ENCODE measurements around the gene IMMP1L.

Gene IMMP1L

DNA sequence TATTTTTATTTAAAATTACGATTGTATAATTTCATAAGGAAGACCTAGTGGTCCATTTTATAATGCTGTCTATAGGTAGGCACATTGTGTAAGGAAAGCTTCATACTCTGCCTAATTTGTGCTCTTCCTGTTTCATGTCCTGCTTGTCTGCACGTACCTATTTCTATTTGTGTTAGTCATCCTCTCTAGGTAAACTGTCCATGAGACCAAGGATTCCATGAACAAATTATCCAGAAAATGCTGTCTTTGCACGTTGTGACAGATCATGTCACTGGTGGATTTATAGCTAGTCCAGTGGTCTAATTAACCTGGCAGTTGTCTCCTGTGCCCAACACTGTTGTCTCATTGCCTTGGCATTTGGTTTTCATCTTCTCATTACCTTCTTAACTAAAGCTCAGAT lies 95.1 kb downstream of the IMMP1L start:
- no peaks in the 10 kb centered on the region for H3K36me3 ChIP-seq (replicated peaks; ENCODE audit: low read depth, low read length)
- no peak overlapping the region for H3K4me3 ChIP-seq (ENCODE audit: low read length)
- H3K9me3 ChIP-seq (ENCODE audit: insufficient read depth, low read length): no peaks in the 10 kb centered on the region
- no peak overlapping the region for H2AFZ ChIP-seq (ENCODE audit: low read depth, low read length)
- no peak overlapping the region for H3K9ac ChIP-seq (ENCODE audit: low read length)
- TF ChIP-seq EZH2phosphoT487 (IDR thresholded peaks at IDR 0.05; ENCODE audit: low read depth): no peak
- TF ChIP-seq, protein P1, sequence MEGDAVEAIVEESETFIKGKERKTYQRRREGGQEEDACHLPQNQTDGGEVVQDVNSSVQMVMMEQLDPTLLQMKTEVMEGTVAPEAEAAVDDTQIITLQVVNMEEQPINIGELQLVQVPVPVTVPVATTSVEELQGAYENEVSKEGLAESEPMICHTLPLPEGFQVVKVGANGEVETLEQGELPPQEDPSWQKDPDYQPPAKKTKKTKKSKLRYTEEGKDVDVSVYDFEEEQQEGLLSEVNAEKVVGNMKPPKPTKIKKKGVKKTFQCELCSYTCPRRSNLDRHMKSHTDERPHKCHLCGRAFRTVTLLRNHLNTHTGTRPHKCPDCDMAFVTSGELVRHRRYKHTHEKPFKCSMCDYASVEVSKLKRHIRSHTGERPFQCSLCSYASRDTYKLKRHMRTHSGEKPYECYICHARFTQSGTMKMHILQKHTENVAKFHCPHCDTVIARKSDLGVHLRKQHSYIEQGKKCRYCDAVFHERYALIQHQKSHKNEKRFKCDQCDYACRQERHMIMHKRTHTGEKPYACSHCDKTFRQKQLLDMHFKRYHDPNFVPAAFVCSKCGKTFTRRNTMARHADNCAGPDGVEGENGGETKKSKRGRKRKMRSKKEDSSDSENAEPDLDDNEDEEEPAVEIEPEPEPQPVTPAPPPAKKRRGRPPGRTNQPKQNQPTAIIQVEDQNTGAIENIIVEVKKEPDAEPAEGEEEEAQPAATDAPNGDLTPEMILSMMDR (IDR thresholded peaks at IDR 0.05; ENCODE audit: low read depth, low read length): no peak
- no peak overlapping the region for H3K4me2 ChIP-seq (ENCODE audit: low read length)
- H3K4me1 ChIP-seq (ENCODE audit: low read length): no peaks in the 10 kb centered on the region
- no peak overlapping the region for H3K27ac ChIP-seq (ENCODE audit: low read length)
- no peaks in the 10 kb centered on the region for H3K79me2 ChIP-seq (ENCODE audit: low read length)
- no peaks in the 10 kb centered on the region for H3K27me3 ChIP-seq (ENCODE audit: low read depth, low read length)
- no peaks in the 10 kb centered on the region for H4K20me1 ChIP-seq (ENCODE audit: insufficient read depth, low read length)

DNA sequence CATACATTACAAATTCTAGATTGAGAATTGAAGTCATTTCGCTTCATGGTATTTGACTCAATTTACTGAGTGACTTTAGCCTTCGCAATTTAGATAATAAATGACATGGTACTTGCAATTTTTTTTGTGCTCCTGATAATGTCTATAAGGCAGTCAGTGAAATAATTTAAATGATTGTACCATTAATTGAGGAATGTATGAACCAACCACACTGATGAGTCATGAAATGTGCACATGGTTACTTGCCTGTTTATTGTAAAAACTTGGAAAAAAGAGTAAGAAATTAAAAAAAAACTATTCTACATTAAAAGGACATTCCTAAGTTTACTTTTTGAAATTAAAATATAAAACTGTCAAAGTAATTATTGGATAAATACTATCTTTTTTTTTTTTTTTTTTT lies 96.5 kb downstream of the IMMP1L start:
- H3K9ac ChIP-seq (ENCODE audit: low read length): no peak overlapping the region
- no peaks in the 10 kb centered on the region for H3K4me1 ChIP-seq (ENCODE audit: low read length)
- no peaks in the 10 kb centered on the region for H3K27me3 ChIP-seq (ENCODE audit: low read depth, low read length)
- H3K79me2 ChIP-seq (ENCODE audit: low read length): no peaks in the 10 kb centered on the region
- H4K20me1 ChIP-seq (ENCODE audit: insufficient read depth, low read length): no peaks in the 10 kb centered on the region
- no peak overlapping the region for H2AFZ ChIP-seq (ENCODE audit: low read depth, low read length)
- TF ChIP-seq, protein P1 (IDR thresholded peaks at IDR 0.05; ENCODE audit: low read depth, low read length): no peak
- no peak for TF ChIP-seq EZH2phosphoT487 (IDR thresholded peaks at IDR 0.05; ENCODE audit: low read depth)
- no peaks in the 10 kb centered on the region for H3K9me3 ChIP-seq (ENCODE audit: insufficient read depth, low read length)
- H3K27ac ChIP-seq (ENCODE audit: low read length): no peak overlapping the region
- no peak overlapping the region for H3K4me3 ChIP-seq (ENCODE audit: low read length)
- H3K36me3 ChIP-seq (replicated peaks; ENCODE audit: low read depth, low read length): no peaks in the 10 kb centered on the region
- H3K4me2 ChIP-seq (ENCODE audit: low read length): no peak overlapping the region

- Histone ChIP-seq H3K4me1 (ENCODE audit: low read length) (no peaks in the 10 kb centered on the region), H3K9me3 (ENCODE audit: insufficient read depth, low read length) (no peaks in the 10 kb centered on the region), H2AFZ (ENCODE audit: low read depth, low read length) (no peak overlapping the region), H3K79me2 (ENCODE audit: low read length) (no peaks in the 10 kb centered on the region), H3K4me3 (ENCODE audit: low read length) (no peak overlapping the region), H3K27me3 (ENCODE audit: low read depth, low read length) (no peaks in the 10 kb centered on the region), H3K4me2 (ENCODE audit: low read length) (no peak overlapping the region), H3K27ac (ENCODE audit: low read length) (no peak overlapping the region), H3K36me3 (replicated peaks; ENCODE audit: low read depth, low read length) (no peaks in the 10 kb centered on the region), H3K9ac (ENCODE audit: low read length) (no peak overlapping the region), H4K20me1 (ENCODE audit: insufficient read depth, low read length) (no peaks in the 10 kb centered on the region)
- TF ChIP-seq, protein P1 (IDR thresholded peaks at IDR 0.05; ENCODE audit: low read depth, low read length): no peak
- no peak for TF ChIP-seq EZH2phosphoT487 (IDR thresholded peaks at IDR 0.05; ENCODE audit: low read depth)
Measured at GRCh38 chr11:31408201-31408600, 101.2 kb downstream of the IMMP1L start.

GRCh38 chr11:31404614-31405013 lies 104.8 kb downstream of the IMMP1L start:
- no peaks in the 10 kb centered on the region for H3K79me2 ChIP-seq (ENCODE audit: low read length)
- no peaks in the 10 kb centered on the region for H3K36me3 ChIP-seq (replicated peaks; ENCODE audit: low read depth, low read length)
- no peak overlapping the region for H3K4me3 ChIP-seq (ENCODE audit: low read length)
- no peak for TF ChIP-seq EZH2phosphoT487 (IDR thresholded peaks at IDR 0.05; ENCODE audit: low read depth)
- TF ChIP-seq, protein P1 (IDR thresholded peaks at IDR 0.05; ENCODE audit: low read depth, low read length): no peak
- no peaks in the 10 kb centered on the region for H3K27me3 ChIP-seq (ENCODE audit: low read depth, low read length)
- no peak overlapping the region for H3K27ac ChIP-seq (ENCODE audit: low read length)
- H2AFZ ChIP-seq (ENCODE audit: low read depth, low read length): no peak overlapping the region
- H3K9me3 ChIP-seq (ENCODE audit: insufficient read depth, low read length): no peaks in the 10 kb centered on the region
- no peaks in the 10 kb centered on the region for H3K4me1 ChIP-seq (ENCODE audit: low read length)
- H4K20me1 ChIP-seq (ENCODE audit: insufficient read depth, low read length): no peaks in the 10 kb centered on the region
- H3K4me2 ChIP-seq (ENCODE audit: low read length): no peak overlapping the region
- no peak overlapping the region for H3K9ac ChIP-seq (ENCODE audit: low read length)

All from OCI-LY3 (cell line).